22Rv1 (cell line): ENCODE measurements around the gene UBQLN2.

Experiments
- H3K27ac ChIP-seq: fragments of 450-650 bp; 2 replicates; pipeline ENCODE4 v1.5.1; 2017
- ZFX ChIP-seq: fragments of 450-650 bp; IDR thresholded peaks from 2 replicates; pipeline ENCODE4 v1.6.1; 2017; ENCODE audit warnings: antibody characterized with exemption, borderline replicate concordance
- TF ChIP-seq, protein P1 (sequence below): fragments of 450-650 bp; IDR thresholded peaks from 2 replicates; pipeline ENCODE4 v1.5.1; 2017; ENCODE audit warnings: mild to moderate bottlenecking

Gene UBQLN2

DNA sequence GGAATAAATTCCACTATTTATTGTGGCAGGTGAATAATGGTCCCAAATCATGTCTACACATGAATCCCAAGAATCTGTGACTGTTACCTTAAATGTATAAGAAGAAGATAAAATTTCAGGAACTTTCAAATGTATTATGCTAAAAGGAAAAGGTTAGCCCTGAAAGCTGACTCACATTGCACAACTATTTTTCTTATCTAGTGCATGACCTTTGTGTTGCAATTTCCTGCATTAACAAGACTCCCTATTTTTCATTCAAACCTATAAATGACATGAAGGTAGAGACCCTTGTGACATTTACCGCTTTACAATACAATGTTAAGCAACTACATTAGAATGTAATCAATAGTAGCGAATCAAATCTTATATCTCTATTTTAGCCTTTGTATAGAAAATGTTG lies 36.7 kb downstream of the UBQLN2 start:
- no peak overlapping the region for H3K27ac ChIP-seq
- TF ChIP-seq, protein P1, sequence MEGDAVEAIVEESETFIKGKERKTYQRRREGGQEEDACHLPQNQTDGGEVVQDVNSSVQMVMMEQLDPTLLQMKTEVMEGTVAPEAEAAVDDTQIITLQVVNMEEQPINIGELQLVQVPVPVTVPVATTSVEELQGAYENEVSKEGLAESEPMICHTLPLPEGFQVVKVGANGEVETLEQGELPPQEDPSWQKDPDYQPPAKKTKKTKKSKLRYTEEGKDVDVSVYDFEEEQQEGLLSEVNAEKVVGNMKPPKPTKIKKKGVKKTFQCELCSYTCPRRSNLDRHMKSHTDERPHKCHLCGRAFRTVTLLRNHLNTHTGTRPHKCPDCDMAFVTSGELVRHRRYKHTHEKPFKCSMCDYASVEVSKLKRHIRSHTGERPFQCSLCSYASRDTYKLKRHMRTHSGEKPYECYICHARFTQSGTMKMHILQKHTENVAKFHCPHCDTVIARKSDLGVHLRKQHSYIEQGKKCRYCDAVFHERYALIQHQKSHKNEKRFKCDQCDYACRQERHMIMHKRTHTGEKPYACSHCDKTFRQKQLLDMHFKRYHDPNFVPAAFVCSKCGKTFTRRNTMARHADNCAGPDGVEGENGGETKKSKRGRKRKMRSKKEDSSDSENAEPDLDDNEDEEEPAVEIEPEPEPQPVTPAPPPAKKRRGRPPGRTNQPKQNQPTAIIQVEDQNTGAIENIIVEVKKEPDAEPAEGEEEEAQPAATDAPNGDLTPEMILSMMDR = no peak

- no peak overlapping the region for H3K27ac ChIP-seq
- TF ChIP-seq ZFX = no peak
These were observed 37.6 kb downstream of the UBQLN2 start for GRCh38 chrX:56600987-56601386.

- H3K27ac ChIP-seq = no peak overlapping the region
- no peak for TF ChIP-seq ZFX
- TF ChIP-seq, protein P1 = no peak
These were observed 51.9 kb downstream of the UBQLN2 start for GRCh38 chrX:56615282-56615681.
